Testis (tissue), 2 donors: Measurements from ENCODE around the gene PFDN2.

ENCODE experiments used
- POLR2A ChIP-seq: fragments of 450-650 bp; IDR thresholded peaks from one replicate; pipeline ENCODE4 v1.6.1; 2017; ENCODE audit warnings: antibody characterized with exemption, mild to moderate bottlenecking, moderate library complexity
- TF ChIP-seq, protein P1 (sequence below), 3 experiments: fragments of 450-650 bp in 2 of 3; fragments of 200-600 bp in 1 of 3; sonication (generic) in 1 of 3; IDR thresholded peaks; one replicate each; pipeline ENCODE4 v1.5.1; 2016 to 2019; ENCODE audit warnings: antibody characterized with exemption in 3 of 3, mild to moderate bottlenecking in 2 of 3, moderate library complexity in 1 of 3

DNA sequence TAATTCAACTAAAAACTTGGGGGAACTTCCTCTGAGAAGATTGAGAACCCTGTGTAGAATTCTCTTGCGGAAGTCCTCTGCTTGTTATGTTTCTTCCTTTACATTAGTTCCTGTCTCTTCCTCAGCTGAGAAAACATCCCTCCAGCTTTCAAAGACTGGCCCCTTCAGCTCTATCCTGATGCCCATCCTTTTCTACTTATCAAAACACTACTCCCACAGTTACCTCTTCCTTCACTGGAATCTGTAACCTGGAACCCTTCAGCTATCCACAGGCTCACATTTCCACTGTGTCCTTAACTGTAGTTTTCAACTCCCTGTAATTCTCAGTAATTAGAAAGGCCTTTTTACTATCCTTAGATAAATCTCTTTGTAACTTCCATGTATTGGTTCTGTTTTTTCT, 20.6 kb upstream of the PFDN2 start:
- TF ChIP-seq, protein P1, sequence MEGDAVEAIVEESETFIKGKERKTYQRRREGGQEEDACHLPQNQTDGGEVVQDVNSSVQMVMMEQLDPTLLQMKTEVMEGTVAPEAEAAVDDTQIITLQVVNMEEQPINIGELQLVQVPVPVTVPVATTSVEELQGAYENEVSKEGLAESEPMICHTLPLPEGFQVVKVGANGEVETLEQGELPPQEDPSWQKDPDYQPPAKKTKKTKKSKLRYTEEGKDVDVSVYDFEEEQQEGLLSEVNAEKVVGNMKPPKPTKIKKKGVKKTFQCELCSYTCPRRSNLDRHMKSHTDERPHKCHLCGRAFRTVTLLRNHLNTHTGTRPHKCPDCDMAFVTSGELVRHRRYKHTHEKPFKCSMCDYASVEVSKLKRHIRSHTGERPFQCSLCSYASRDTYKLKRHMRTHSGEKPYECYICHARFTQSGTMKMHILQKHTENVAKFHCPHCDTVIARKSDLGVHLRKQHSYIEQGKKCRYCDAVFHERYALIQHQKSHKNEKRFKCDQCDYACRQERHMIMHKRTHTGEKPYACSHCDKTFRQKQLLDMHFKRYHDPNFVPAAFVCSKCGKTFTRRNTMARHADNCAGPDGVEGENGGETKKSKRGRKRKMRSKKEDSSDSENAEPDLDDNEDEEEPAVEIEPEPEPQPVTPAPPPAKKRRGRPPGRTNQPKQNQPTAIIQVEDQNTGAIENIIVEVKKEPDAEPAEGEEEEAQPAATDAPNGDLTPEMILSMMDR (IDR thresholded peaks at IDR 0.05): no peak
- TF ChIP-seq POLR2A: no peak
